CD14-positive monocyte (primary cell): ENCODE results near the gene LBP. TPM values are rescaled to one million over a fixed set of nuclear protein-coding genes. Genes with fewer than 3 reads are reported as not detected.

Experiments used
- DNase-seq, 3 donors: peaks; one replicate each; pipeline ENCODE4 v3.0.0-alpha.2; 2011 to 2022
- H2AFZ ChIP-seq: 2 replicates; pipeline ENCODE4 v1.6.0; 2012; ENCODE audit warnings: mild to moderate bottlenecking, low read depth, low read length, inconsistent platforms; ENCODE audit not compliant: insufficient read depth, poor library complexity, severe bottlenecking
- H3K27ac ChIP-seq, 2 donors: 1 replicate in 1 of 2; 2 replicates in 1 of 2; pipeline ENCODE4 v1.5.1; 2012 to 2013; ENCODE audit warnings: low read length in 2 of 2, control low read depth in 1 of 2, inconsistent platforms in 1 of 2, low read depth in 1 of 2, mild to moderate bottlenecking in 1 of 2
- H3K27me3 ChIP-seq, 2 donors: one replicate each; pipeline versions ENCODE4 v1.6.0 to v1.6.1; 2011 to 2013; ENCODE audit warnings: low read length in 2 of 2; ENCODE audit not compliant: control insufficient read depth in 2 of 2, insufficient read depth in 2 of 2
- H3K36me3 ChIP-seq, 2 donors: replicated peaks in 1 of 2; 1 replicate in 1 of 2; 2 replicates in 1 of 2; pipeline versions ENCODE4 v1.5.1 to v1.6.1; 2012 to 2013; ENCODE audit warnings: low read length in 2 of 2, control low read depth in 1 of 2, inconsistent platforms in 1 of 2, mild to moderate bottlenecking in 1 of 2; ENCODE audit not compliant: insufficient read depth in 2 of 2, control insufficient read depth in 1 of 2
- H3K4me1 ChIP-seq, 2 donors: 1 replicate in 1 of 2; 2 replicates in 1 of 2; pipeline versions ENCODE4 v1.5.1 to v1.6.1; 2012 to 2013; ENCODE audit warnings: low read length in 2 of 2, control low read depth in 1 of 2, inconsistent platforms in 1 of 2, mild to moderate bottlenecking in 1 of 2, moderate library complexity in 1 of 2; ENCODE audit not compliant: insufficient read depth in 2 of 2, control insufficient read depth in 1 of 2
- H3K4me2 ChIP-seq: replicated peaks from 2 replicates; pipeline ENCODE3; 2012; ENCODE audit warnings: low read length, moderate library complexity, mild to moderate bottlenecking; ENCODE audit not compliant: poor library complexity, severe bottlenecking; ENCODE audit errors: extremely low read depth
- H3K4me3 ChIP-seq, 3 experiments: fragments of 200-600 bp in 1 of 3; sonication (generic) in 1 of 3; replicated peaks in 1 of 3; 1 replicate in 2 of 3; 2 replicates in 1 of 3; pipeline ENCODE4 v1.5.1; 2011 to 2013; ENCODE audit warnings: low read length in 3 of 3, mild to moderate bottlenecking in 3 of 3, control low read depth in 2 of 3, low read depth in 2 of 3, inconsistent platforms in 1 of 3, moderate library complexity in 1 of 3
- H3K79me2 ChIP-seq: 2 replicates; pipeline ENCODE4 v1.6.0; 2012; ENCODE audit warnings: mild to moderate bottlenecking, control low read depth, inconsistent platforms, low read length, moderate library complexity; ENCODE audit not compliant: insufficient read depth
- H3K9ac ChIP-seq: 2 replicates; pipeline ENCODE4 v1.6.0; 2017; ENCODE audit warnings: low read length, mild to moderate bottlenecking; ENCODE audit not compliant: insufficient read depth, poor library complexity, severe bottlenecking
- H3K9me3 ChIP-seq, 2 donors: replicated peaks in 1 of 2; 1 replicate in 1 of 2; 2 replicates in 1 of 2; pipeline versions ENCODE4 v1.5.1 to v1.6.1; 2012 to 2013; ENCODE audit warnings: low read length in 2 of 2, control low read depth in 1 of 2; ENCODE audit not compliant: control insufficient read depth in 1 of 2, insufficient read depth in 1 of 2
- H4K20me1 ChIP-seq: 2 replicates; pipeline ENCODE4 v1.6.0; 2012; ENCODE audit warnings: mild to moderate bottlenecking, low read length, control low read depth, moderate library complexity; ENCODE audit not compliant: insufficient read depth
- H3K27ac Mint-ChIP-seq, 7 donors: one replicate each; pipeline ENCODE4 v1.8.0; 2020; ENCODE audit warnings: mild to moderate bottlenecking in 7 of 7, mixed read lengths in 7 of 7, moderate library complexity in 6 of 7, inconsistent platforms in 2 of 7
- H3K27me3 Mint-ChIP-seq, 3 donors: one replicate each; pipeline ENCODE4 v1.8.0; 2021 to 2022; ENCODE audit warnings: low read depth in 3 of 3, mild to moderate bottlenecking in 3 of 3, mixed read lengths in 3 of 3, moderate library complexity in 3 of 3, inconsistent platforms in 1 of 3
- H3K36me3 Mint-ChIP-seq, 2 donors: one replicate each; pipeline ENCODE4 v1.8.0; 2020; ENCODE audit warnings: mixed read lengths in 2 of 2, inconsistent platforms in 1 of 2, mild to moderate bottlenecking in 1 of 2
- H3K4me1 Mint-ChIP-seq: one replicate; pipeline ENCODE4 v1.8.0; 2020; ENCODE audit warnings: mild to moderate bottlenecking, mixed read lengths
- H3K4me3 Mint-ChIP-seq, 2 donors: one replicate each; pipeline ENCODE4 v1.8.0; 2020; ENCODE audit warnings: mild to moderate bottlenecking in 2 of 2, mixed read lengths in 2 of 2, moderate library complexity in 1 of 2
- H3K9me3 Mint-ChIP-seq, 7 donors: one replicate each; pipeline ENCODE4 v1.8.0; 2020 to 2022; ENCODE audit warnings: mixed read lengths in 7 of 7, mild to moderate bottlenecking in 6 of 7, moderate library complexity in 6 of 7, inconsistent platforms in 2 of 7
- WGBS: methylation state at CpG from one replicate; pipeline ENCODE4 v1.1.5; 2013; ENCODE audit warnings: missing lambda C conversion rate; ENCODE audit not compliant: insufficient coverage; 5-methylcytosine and 5-hydroxymethylcytosine counted together
- intact Hi-C, 2 donors: fragments of 100-400 bp; cut with micrococcal nuclease; formaldehyde crosslinking; loops; one replicate each; pipeline versions ENCODE4 v1.15.0 to v1.15.1; 2023
- polyA plus RNA-seq, 3 donors: library from polyadenylated mRNA; depleted of rRNA in 1 of 3; unstranded in 2 of 3; stranded (reverse) in 1 of 3; fragments of 300-500 nt in 2 of 3; fragments of >200 nt in 1 of 3; fragmentation: Illumina TruSeq in 2 of 3; gene quantifications; 1 replicate in 2 of 3; 2 replicates in 1 of 3; pipeline ENCODE4 v1.2.3, GENCODE V29; 2012 to 2021
- TF ChIP-seq, protein P1 (sequence below): fragments of 200-600 bp; IDR thresholded peaks from one replicate; pipeline ENCODE4 v1.8.0; 2022; ENCODE audit warnings: antibody characterized with exemption, mild to moderate bottlenecking

Gene LBP
- polyA plus RNA-seq, 3 donors, result not detected

DNA sequence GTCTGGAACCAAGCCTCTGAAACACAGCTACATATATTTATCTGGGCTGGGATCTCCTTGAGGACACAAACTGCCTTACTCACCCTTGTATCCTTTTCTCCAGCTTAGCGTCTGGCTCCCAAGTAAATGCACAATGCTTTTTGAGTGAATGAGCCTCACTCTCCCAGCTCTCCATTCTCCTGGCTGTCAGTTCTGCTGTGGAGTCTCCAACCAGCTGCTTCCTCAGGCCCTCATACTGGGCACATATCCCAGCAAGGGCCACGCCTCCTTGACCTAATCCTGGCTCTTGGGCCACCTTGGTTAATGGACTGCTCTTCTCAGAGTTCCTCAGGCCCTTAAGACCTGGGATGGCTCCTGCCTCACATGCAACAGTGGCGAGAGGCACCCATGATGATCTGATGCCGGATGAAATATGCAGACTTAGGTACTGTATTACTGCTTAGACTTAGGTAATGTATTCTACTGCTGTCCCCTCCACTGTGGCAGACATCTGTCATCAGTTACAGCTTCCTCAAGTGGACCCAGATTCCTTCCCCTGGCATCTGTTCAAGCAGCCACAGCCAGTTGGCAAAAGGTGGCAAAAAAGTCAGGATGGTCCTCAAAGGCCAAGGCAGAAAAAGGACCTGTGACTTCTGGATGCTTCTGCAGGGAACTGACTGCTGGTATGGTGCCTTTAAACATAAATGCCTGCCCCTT lies 72.4 kb downstream of the LBP start:
- Mint-ChIP-seq H3K27ac (peak overlapping the region in 2 of 7 donors; percentile 33 to 60), H3K4me3 (no peak overlapping the region), H3K36me3 (peaks cover 79 to 92% of the 10 kb centered on the region in 2 donors), H3K9me3 (peaks cover 0 to 4% (median 2%) of the 10 kb centered on the region in 7 donors), H3K27me3 (peaks cover 0 to 5% (median 0%) of the 10 kb centered on the region in 3 donors), H3K4me1 (no peaks in the 10 kb centered on the region)
- no peaks in the 10 kb centered on the region for H3K9me3 ChIP-seq
- H3K4me2 ChIP-seq, result no peak overlapping the region
- H4K20me1 ChIP-seq, result peaks cover 24% of the 10 kb centered on the region
- DNase-seq, result no peak
- H3K27ac ChIP-seq, result no peak overlapping the region
- peaks cover 7% of the 10 kb centered on the region for H3K79me2 ChIP-seq
- no peak overlapping the region for H3K4me3 ChIP-seq
- H3K9ac ChIP-seq, result no peak overlapping the region
- peaks cover 63 to 94% of the 10 kb centered on the region in 2 donors for H3K36me3 ChIP-seq
- 94% methylated on average over 4 of the region's 4 CpGs for WGBS
- TF ChIP-seq, protein P1, sequence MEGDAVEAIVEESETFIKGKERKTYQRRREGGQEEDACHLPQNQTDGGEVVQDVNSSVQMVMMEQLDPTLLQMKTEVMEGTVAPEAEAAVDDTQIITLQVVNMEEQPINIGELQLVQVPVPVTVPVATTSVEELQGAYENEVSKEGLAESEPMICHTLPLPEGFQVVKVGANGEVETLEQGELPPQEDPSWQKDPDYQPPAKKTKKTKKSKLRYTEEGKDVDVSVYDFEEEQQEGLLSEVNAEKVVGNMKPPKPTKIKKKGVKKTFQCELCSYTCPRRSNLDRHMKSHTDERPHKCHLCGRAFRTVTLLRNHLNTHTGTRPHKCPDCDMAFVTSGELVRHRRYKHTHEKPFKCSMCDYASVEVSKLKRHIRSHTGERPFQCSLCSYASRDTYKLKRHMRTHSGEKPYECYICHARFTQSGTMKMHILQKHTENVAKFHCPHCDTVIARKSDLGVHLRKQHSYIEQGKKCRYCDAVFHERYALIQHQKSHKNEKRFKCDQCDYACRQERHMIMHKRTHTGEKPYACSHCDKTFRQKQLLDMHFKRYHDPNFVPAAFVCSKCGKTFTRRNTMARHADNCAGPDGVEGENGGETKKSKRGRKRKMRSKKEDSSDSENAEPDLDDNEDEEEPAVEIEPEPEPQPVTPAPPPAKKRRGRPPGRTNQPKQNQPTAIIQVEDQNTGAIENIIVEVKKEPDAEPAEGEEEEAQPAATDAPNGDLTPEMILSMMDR, result no peak
- no peak overlapping the region for H2AFZ ChIP-seq
- intact Hi-C loops, result loop anchor here in 1 of 2 donors (10.0 kb wide), 1 partner anchor 184 kb away; no protein-coding TSS in a partner anchor
- H3K4me1 ChIP-seq, result no peaks in the 10 kb centered on the region
- H3K27me3 ChIP-seq, result no peaks in the 10 kb centered on the region

DNA sequence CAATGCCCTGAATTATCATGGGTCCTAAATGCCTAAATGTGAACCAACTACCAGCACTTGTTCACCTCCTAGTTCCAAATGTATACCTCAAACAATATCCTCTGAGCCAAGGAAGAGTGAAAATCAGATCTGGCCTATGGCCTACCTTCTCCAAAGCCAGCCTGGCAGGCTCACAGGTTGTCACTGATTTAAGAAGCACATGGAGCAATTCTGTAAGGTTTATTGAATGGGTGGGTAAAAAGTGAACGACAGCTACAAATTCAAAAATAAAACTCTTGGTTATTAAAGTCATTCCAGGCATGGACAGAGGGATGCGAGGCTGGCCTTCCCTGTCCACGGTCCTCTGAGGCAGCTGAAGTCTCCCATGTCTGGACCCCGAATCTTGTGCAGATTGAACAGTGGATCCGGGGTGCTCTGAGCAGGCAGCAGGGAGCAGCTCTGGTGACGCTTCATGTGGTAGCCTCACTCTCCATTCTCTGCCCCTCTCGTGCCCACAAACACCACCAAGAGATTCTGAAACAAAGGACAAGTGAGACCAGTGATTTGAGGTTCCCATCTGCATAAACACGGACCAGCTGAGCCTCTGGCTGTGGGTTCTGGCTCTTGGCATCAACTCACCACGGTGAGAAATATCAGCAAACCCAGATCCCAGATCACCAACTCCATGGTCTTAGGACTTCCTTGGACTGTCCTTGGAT lies 74.3 kb downstream of the LBP start:
- Mint-ChIP-seq H3K36me3 (peaks cover 83 to 93% of the 10 kb centered on the region in 2 donors), H3K9me3 (peaks cover 0 to 4% (median 2%) of the 10 kb centered on the region in 7 donors), H3K27me3 (peaks cover 0 to 5% (median 0%) of the 10 kb centered on the region in 3 donors), H3K4me1 (no peaks in the 10 kb centered on the region), H3K4me3 (no peak overlapping the region), H3K27ac (peak overlapping the region in 1 of 7 donors; percentile 22)
- intact Hi-C loops, result no loop called here
- Histone ChIP-seq H3K27ac (no peak overlapping the region), H3K9ac (no peak overlapping the region), H4K20me1 (peaks cover 42% of the 10 kb centered on the region), H3K4me3 (no peak overlapping the region), H3K27me3 (no peaks in the 10 kb centered on the region), H3K9me3 (no peaks in the 10 kb centered on the region), H2AFZ (no peak overlapping the region), H3K36me3 (peaks cover 82 to 97% of the 10 kb centered on the region in 2 donors), H3K79me2 (peaks cover 22% of the 10 kb centered on the region), H3K4me1 (no peaks in the 10 kb centered on the region), H3K4me2 (no peak overlapping the region)
- TF ChIP-seq, protein P1, result no peak
- 94% methylated on average over 7 of the region's 9 CpGs for WGBS
- no peak for DNase-seq
